SU-DHL-6 (cell line): ENCODE measurements around the gene CTNND2.

Experiments used
- H2AFZ ChIP-seq: fragments of 200-600 bp; sonication (generic); 2 replicates; pipeline ENCODE4 v1.6.1; 2014; ENCODE audit warnings: low read depth, mild to moderate bottlenecking, moderate library complexity, mixed read lengths, antibody characterized with exemption, low read length; ENCODE audit not compliant: severe bottlenecking
- H3F3A ChIP-seq: fragments of 200-600 bp; shearing (Covaris generic); 2 replicates; pipeline ENCODE4 v1.6.0; 2016; ENCODE audit warnings: antibody characterized with exemption, mild to moderate bottlenecking; ENCODE audit not compliant: insufficient read depth
- H3K27ac ChIP-seq: fragments of 200-600 bp; sonication (generic); 2 replicates; pipeline ENCODE4 v1.5.1; 2016; ENCODE audit warnings: low read depth, mild to moderate bottlenecking, low read length, moderate library complexity, mixed read lengths
- H3K27me3 ChIP-seq: fragments of 200-600 bp; sonication (generic), shearing (Covaris generic); 2 replicates; pipeline ENCODE4 v1.6.0; 2014; ENCODE audit warnings: mild to moderate bottlenecking, low read length
- H3K36me3 ChIP-seq: fragments of 200-600 bp; sonication (generic); 2 replicates; pipeline ENCODE4 v1.6.1; 2014; ENCODE audit warnings: mild to moderate bottlenecking, low read length, mixed read lengths
- H3K4me2 ChIP-seq: fragments of 300-600, 200-600 bp; shearing (Covaris generic), sonication (generic); 2 replicates; pipeline ENCODE4 v1.6.0; 2014; ENCODE audit warnings: low read length, low read depth, mild to moderate bottlenecking; ENCODE audit not compliant: poor library complexity, severe bottlenecking
- H3K4me3 ChIP-seq: fragments of 200-600 bp; sonication (generic); 2 replicates; pipeline ENCODE4 v1.5.1; 2014; ENCODE audit warnings: antibody characterized with exemption, low read length, mild to moderate bottlenecking, mixed read lengths; ENCODE audit not compliant: insufficient read depth, poor library complexity, severe bottlenecking
- H3K79me2 ChIP-seq: fragments of 200-600 bp; sonication (generic); 2 replicates; pipeline ENCODE4 v1.6.1; 2014; ENCODE audit warnings: mild to moderate bottlenecking, low read length, moderate library complexity; ENCODE audit not compliant: insufficient read depth
- H3K9ac ChIP-seq: fragments of 200-600 bp; sonication (generic); 2 replicates; pipeline ENCODE4 v1.7.0; 2014; ENCODE audit warnings: mild to moderate bottlenecking, low read length
- H3K9me2 ChIP-seq: fragments of 200-600 bp; sonication (generic); replicated peaks from 2 replicates; pipeline ENCODE4 v1.6.1; 2014; ENCODE audit warnings: low read length; ENCODE audit not compliant: insufficient read depth
- H3K9me3 ChIP-seq: fragments of 200-600 bp; sonication (generic); 2 replicates; pipeline ENCODE4 v1.6.1; 2014; ENCODE audit warnings: low read length, mixed read lengths; ENCODE audit not compliant: insufficient read depth
- H4K20me1 ChIP-seq: fragments of 200-600 bp; sonication (generic); 2 replicates; pipeline ENCODE4 v1.6.1; 2014; ENCODE audit warnings: low read depth, mild to moderate bottlenecking, antibody characterized with exemption, low read length, moderate library complexity, mixed read lengths
- CTCF ChIP-seq: fragments of 200-600 bp; sonication (generic); IDR thresholded peaks from one replicate; pipeline ENCODE4 v1.5.1; 2017; ENCODE audit warnings: antibody characterized with exemption, mild to moderate bottlenecking, low read length, moderate library complexity; ENCODE audit not compliant: insufficient read depth, poor library complexity, severe bottlenecking
- EZH2phosphoT487 ChIP-seq: fragments of 200-600 bp; sonication (generic), shearing (Covaris generic); conservative IDR thresholded peaks from 2 replicates; pipeline ENCODE4 v1.6.1; 2018; ENCODE audit warnings: mild to moderate bottlenecking, antibody characterized with exemption, low read length, moderate library complexity, mixed read lengths

CTNND2 gene

GRCh38 chr5:11687498-11687897 lies 216.7 kb downstream of the CTNND2 start:
- H3K9me2 ChIP-seq = no peaks in the 10 kb centered on the region
- no peak overlapping the region for H2AFZ ChIP-seq
- TF ChIP-seq EZH2phosphoT487 (no peak), CTCF (no peak)
- no peak overlapping the region for H3K4me2 ChIP-seq
- no peaks in the 10 kb centered on the region for H3K9me3 ChIP-seq
- no peaks in the 10 kb centered on the region for H3K36me3 ChIP-seq
- no peaks in the 10 kb centered on the region for H4K20me1 ChIP-seq
- H3K27me3 ChIP-seq = no peaks in the 10 kb centered on the region
- H3K9ac ChIP-seq = no peak overlapping the region
- H3K4me3 ChIP-seq = no peak overlapping the region
- no peaks in the 10 kb centered on the region for H3K79me2 ChIP-seq
- H3F3A ChIP-seq = no peaks in the 10 kb centered on the region
- no peak overlapping the region for H3K27ac ChIP-seq

DNA sequence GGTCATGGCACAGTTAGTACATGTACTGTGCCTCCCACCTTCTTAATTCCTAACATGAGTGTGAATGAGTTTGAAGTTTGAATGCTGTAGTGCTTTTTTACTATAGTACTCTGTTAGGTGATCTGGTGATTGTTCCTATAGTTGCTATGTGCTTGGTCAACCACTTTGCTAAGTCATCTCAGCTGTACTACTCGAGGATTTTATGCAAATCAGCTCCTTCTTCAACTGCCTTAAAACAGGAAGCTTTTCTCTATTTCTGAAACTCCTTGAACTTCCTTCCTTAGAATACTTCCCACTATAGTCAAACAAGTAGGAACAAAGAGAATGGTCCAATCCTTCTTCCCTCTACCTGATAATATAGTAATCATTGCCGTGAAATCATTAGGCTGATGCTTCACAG lies 219.6 kb downstream of the CTNND2 start:
- Histone ChIP-seq H4K20me1 (no peaks in the 10 kb centered on the region), H3K4me2 (no peak overlapping the region), H3K79me2 (no peaks in the 10 kb centered on the region), H3K9me3 (no peaks in the 10 kb centered on the region), H3K27me3 (no peaks in the 10 kb centered on the region), H3K4me3 (no peak overlapping the region), H3K27ac (no peak overlapping the region), H3K9me2 (no peaks in the 10 kb centered on the region), H2AFZ (no peak overlapping the region), H3K9ac (no peak overlapping the region), H3F3A (no peaks in the 10 kb centered on the region), H3K36me3 (no peaks in the 10 kb centered on the region)
- TF ChIP-seq EZH2phosphoT487 (no peak), CTCF (no peak)

- Histone ChIP-seq H3K9me2 (no peaks in the 10 kb centered on the region), H3K27ac (no peak overlapping the region), H3K9me3 (no peaks in the 10 kb centered on the region), H3K27me3 (no peaks in the 10 kb centered on the region), H2AFZ (no peak overlapping the region), H3K79me2 (no peaks in the 10 kb centered on the region), H3K36me3 (no peaks in the 10 kb centered on the region), H3K4me2 (no peak overlapping the region), H3K4me3 (no peak overlapping the region), H3K9ac (no peak overlapping the region), H4K20me1 (no peaks in the 10 kb centered on the region), H3F3A (no peaks in the 10 kb centered on the region)
- no peak for TF ChIP-seq CTCF
- no peak for TF ChIP-seq EZH2phosphoT487
Observed at GRCh38 chr5:11683666-11684065, 220.6 kb downstream of the CTNND2 start.
